Measurements from ENCODE around the gene SH2D1B. TPM values are rescaled to one million over a fixed set of nuclear protein-coding genes. Genes with fewer than 3 reads are reported as not detected.

The SH2D1B gene
- total and polyA plus RNA-seq, 9 of the 15 experiments (the other 6 are each of a cell fraction or from before 2014, with no cell fraction given), result 5.6 to 19.6 (median 9.7) TPM

GRCh38 chr1:162373072-162373427, 38.9 kb downstream of the SH2D1B start (continued):
- TF ChIP-seq VEZF1 (CRISPR knock-in tag; IDR thresholded peaks at IDR 0.05) (peak; percentile 12; the same call in 1 of the 2 replicates), SUPT5H (IDR thresholded peaks at IDR 0.05) (no peak), CTCF (IDR thresholded peaks at IDR 0.05 in 2 of 3, conservative IDR thresholded peaks at IDR 0.05 in 1 of 3; ENCODE audit: insufficient read depth in 2 of 3, low read depth in 1 of 3, low read length in 3 of 3) (peak in 1 of 3 experiments; percentile 13; a peak in 1 of 6 replicates), SPI1 (IDR thresholded peaks at IDR 0.05; ENCODE audit: borderline replicate concordance, low read depth, low read length) (no peak), ZNF589 (CRISPR knock-in tag; IDR thresholded peaks at IDR 0.05; ENCODE audit: low read depth) (peak; percentile 12; the same call in 1 of the 2 replicates)
